Coronary artery (tissue), 2 donors: ENCODE data around the gene GALT.

Experiments used
- DNase-seq: peaks from one replicate; pipeline ENCODE4 v3.0.0-alpha.2; 2017; ENCODE audit warnings: low spot score
- H3K27ac ChIP-seq, 2 donors: fragments of 200-600 bp; sonication (generic); one replicate each; pipeline ENCODE4 v1.5.1; 2016 to 2019
- H3K4me3 ChIP-seq: fragments of 200-600 bp; sonication (generic); 2 replicates; pipeline ENCODE4 v1.5.1; 2016; ENCODE audit warnings: mild to moderate bottlenecking, moderate library complexity
- CTCF ChIP-seq: fragments of 200-600 bp; sonication (generic); IDR thresholded peaks from one replicate; pipeline ENCODE4 v1.5.1; 2019; ENCODE audit warnings: antibody characterized with exemption

The GALT gene

GRCh38 chr9:34671307-34671706 lies 24.8 kb downstream of the GALT start:
- H3K4me3 ChIP-seq, result no peak overlapping the region
- no peak overlapping the region for H3K27ac ChIP-seq
- DNase-seq, result no peak
- no peak for TF ChIP-seq CTCF

DNA sequence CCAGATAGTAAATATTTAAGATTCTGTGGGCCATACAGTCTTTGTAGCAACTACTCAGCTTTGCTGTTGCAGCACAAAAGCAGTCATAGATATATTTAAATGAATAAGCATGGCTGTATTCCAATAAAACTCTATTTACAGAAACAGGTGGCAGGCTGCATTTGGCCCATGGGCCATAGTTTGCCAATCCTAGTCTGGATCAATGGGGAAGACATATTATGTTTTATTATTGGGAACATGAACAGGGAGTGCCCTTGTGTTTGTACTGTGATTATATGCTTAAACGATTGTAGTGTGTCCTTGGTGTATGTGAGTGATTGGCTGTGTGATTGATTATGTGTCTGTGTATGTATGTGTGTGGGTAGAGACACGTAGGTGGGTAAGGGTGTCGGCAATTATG lies 28.0 kb downstream of the GALT start:
- Histone ChIP-seq H3K4me3 (no peak overlapping the region), H3K27ac (no peak overlapping the region)
- TF ChIP-seq CTCF, result no peak
- no peak for DNase-seq

- TF ChIP-seq CTCF, result peak; percentile 23
- no peak for DNase-seq
- H3K4me3 ChIP-seq, result no peak overlapping the region
- H3K27ac ChIP-seq, result peak overlapping the region in 1 of 2 donors; percentile 56
Measured at GRCh38 chr9:34675048-34675714, 28.7 kb downstream of the GALT start.

- no peak for TF ChIP-seq CTCF
- peak overlapping the region in 1 of 2 donors; percentile 56 for H3K27ac ChIP-seq
Measured at GRCh38 chr9:34675869-34676268, 29.4 kb downstream of the GALT start.

GRCh38 chr9:34684145-34684544 lies 37.7 kb downstream of the GALT start:
- Histone ChIP-seq H3K4me3 (no peak overlapping the region), H3K27ac (no peak overlapping the region)
- no peak for TF ChIP-seq CTCF
- no peak for DNase-seq

More at GRCh38 chr9:34675869-34676268, 29.4 kb downstream of the GALT start:
- DNase-seq, result no peak
- H3K4me3 ChIP-seq, result no peak overlapping the region

GRCh38 chr9:34684816-34685215 lies 38.3 kb downstream of the GALT start:
- H3K27ac ChIP-seq, result peak overlapping the region in 1 of 2 donors; percentile 48
- H3K4me3 ChIP-seq, result no peak overlapping the region
- no peak for DNase-seq
- TF ChIP-seq CTCF, result no peak

GRCh38 chr9:34685591-34685990 lies 39.1 kb downstream of the GALT start:
- peak overlapping the region in 1 of 2 donors; percentile 48 for H3K27ac ChIP-seq
- H3K4me3 ChIP-seq, result no peak overlapping the region
- no peak for TF ChIP-seq CTCF
- no peak for DNase-seq
